Mesenchymal stem cell (in vitro differentiated cells and primary cell): ENCODE measurements around the gene UBXN7.

Experiments
- DNase-seq: peaks from one replicate; pipeline ENCODE4 v3.0.0-alpha.2; 2013
- H2AFZ ChIP-seq: one replicate; pipeline ENCODE4 v1.6.1; 2013; ENCODE audit warnings: low read depth, mild to moderate bottlenecking, control low read depth, inconsistent platforms, low read length, moderate library complexity
- H2AK5ac ChIP-seq: 2 replicates; pipeline ENCODE4 v1.6.1; 2013; ENCODE audit warnings: low read length, moderate library complexity, mild to moderate bottlenecking, inconsistent platforms; ENCODE audit not compliant: severe bottlenecking
- H2BK120ac ChIP-seq: one replicate; pipeline ENCODE4 v1.6.1; 2013; ENCODE audit warnings: low read depth, mild to moderate bottlenecking, inconsistent platforms, low read length, moderate library complexity
- H2BK12ac ChIP-seq, 2 experiments: one replicate each; pipeline ENCODE4 v1.6.1; 2013; ENCODE audit warnings: inconsistent platforms in 2 of 2, low read length in 2 of 2, mild to moderate bottlenecking in 2 of 2, moderate library complexity in 2 of 2, control low read depth in 1 of 2
- H2BK15ac ChIP-seq: one replicate; pipeline ENCODE4 v1.6.1; 2013; ENCODE audit warnings: mild to moderate bottlenecking, low read depth, inconsistent platforms; ENCODE audit not compliant: poor library complexity, severe bottlenecking
- H2BK5ac ChIP-seq: 2 replicates; pipeline ENCODE4 v1.6.1; 2013; ENCODE audit warnings: low read depth, mild to moderate bottlenecking, low read length, control low read depth, inconsistent platforms; ENCODE audit not compliant: poor library complexity, severe bottlenecking
- H3K14ac ChIP-seq, 2 experiments: one replicate each; pipeline ENCODE4 v1.6.1; 2013; ENCODE audit warnings: inconsistent platforms in 2 of 2, low read length in 2 of 2, control low read depth in 1 of 2, mild to moderate bottlenecking in 1 of 2, moderate library complexity in 1 of 2
- H3K18ac ChIP-seq, 2 experiments: one replicate each; pipeline ENCODE4 v1.6.1; 2013; ENCODE audit warnings: inconsistent platforms in 2 of 2, low read length in 2 of 2, control low read depth in 1 of 2, low read depth in 1 of 2, mild to moderate bottlenecking in 1 of 2
- H3K23ac ChIP-seq, 2 experiments: one replicate each; pipeline ENCODE4 v1.6.1; 2013; ENCODE audit warnings: inconsistent platforms in 2 of 2, low read length in 2 of 2, mild to moderate bottlenecking in 2 of 2, moderate library complexity in 2 of 2, control low read depth in 1 of 2
- H3K27ac ChIP-seq: 2 replicates; pipeline ENCODE4 v1.5.1; 2013; ENCODE audit warnings: mild to moderate bottlenecking, moderate library complexity, low read length, control low read depth, inconsistent platforms; ENCODE audit not compliant: poor library complexity, severe bottlenecking
- H3K27me3 ChIP-seq, 2 experiments: 2 replicates each; pipeline versions ENCODE4 v1.6.1 to v1.7.0; 2013; ENCODE audit warnings: low read length in 2 of 2, mild to moderate bottlenecking in 2 of 2, moderate library complexity in 2 of 2, control low read depth in 1 of 2, inconsistent platforms in 1 of 2; ENCODE audit not compliant: control insufficient read depth in 1 of 2, insufficient read depth in 1 of 2
- H3K36me3 ChIP-seq, 2 experiments: 2 replicates each; pipeline versions ENCODE4 v1.6.1 to v1.7.0; 2013; ENCODE audit warnings: low read length in 2 of 2, control low read depth in 1 of 2, inconsistent platforms in 1 of 2, low read depth in 1 of 2, mild to moderate bottlenecking in 1 of 2; ENCODE audit not compliant: insufficient read depth in 2 of 2, control insufficient read depth in 1 of 2
- H3K4ac ChIP-seq, 2 experiments: one replicate each; pipeline ENCODE4 v1.6.1; 2013; ENCODE audit warnings: inconsistent platforms in 2 of 2, low read length in 2 of 2, mild to moderate bottlenecking in 2 of 2, moderate library complexity in 2 of 2, control low read depth in 1 of 2, low read depth in 1 of 2
- H3K4me1 ChIP-seq: 2 replicates; pipeline ENCODE4 v1.6.1; 2013; ENCODE audit warnings: low read depth, low read length, control low read depth; ENCODE audit not compliant: control insufficient read depth, insufficient read depth
- H3K4me2 ChIP-seq: 2 replicates; pipeline ENCODE4 v1.6.1; 2013; ENCODE audit warnings: low read length, mild to moderate bottlenecking, inconsistent platforms; ENCODE audit not compliant: poor library complexity, severe bottlenecking
- H3K4me3 ChIP-seq, 2 experiments: 2 replicates each; pipeline versions ENCODE4 v1.5.1 to v1.7.0; 2013; ENCODE audit warnings: low read length in 2 of 2, mild to moderate bottlenecking in 2 of 2, control low read depth in 1 of 2, low read depth in 1 of 2; ENCODE audit not compliant: insufficient read depth in 1 of 2
- H3K79me1 ChIP-seq: replicated peaks from 2 replicates; pipeline ENCODE4 v1.6.1; 2013; ENCODE audit warnings: mild to moderate bottlenecking, control low read depth, low read length, inconsistent platforms; ENCODE audit not compliant: poor library complexity, severe bottlenecking
- H3K9ac ChIP-seq: 2 replicates; pipeline ENCODE4 v1.7.0; 2013; ENCODE audit warnings: mild to moderate bottlenecking, low read length, moderate library complexity
- H3K9me3 ChIP-seq: 2 replicates; pipeline ENCODE4 v1.7.0; 2013; ENCODE audit warnings: mild to moderate bottlenecking, low read length; ENCODE audit not compliant: control insufficient read depth
- H4K8ac ChIP-seq: one replicate; pipeline ENCODE4 v1.6.1; 2013; ENCODE audit warnings: inconsistent platforms, mild to moderate bottlenecking, low read length, moderate library complexity
- H4K91ac ChIP-seq: one replicate; pipeline ENCODE4 v1.6.1; 2013; ENCODE audit warnings: mild to moderate bottlenecking, low read length, inconsistent platforms
- WGBS: methylation state at CpG from one replicate; pipeline ENCODE4 v1.1.7; 2013; ENCODE audit warnings: mixed read lengths; 5-methylcytosine and 5-hydroxymethylcytosine counted together

Gene UBXN7

DNA sequence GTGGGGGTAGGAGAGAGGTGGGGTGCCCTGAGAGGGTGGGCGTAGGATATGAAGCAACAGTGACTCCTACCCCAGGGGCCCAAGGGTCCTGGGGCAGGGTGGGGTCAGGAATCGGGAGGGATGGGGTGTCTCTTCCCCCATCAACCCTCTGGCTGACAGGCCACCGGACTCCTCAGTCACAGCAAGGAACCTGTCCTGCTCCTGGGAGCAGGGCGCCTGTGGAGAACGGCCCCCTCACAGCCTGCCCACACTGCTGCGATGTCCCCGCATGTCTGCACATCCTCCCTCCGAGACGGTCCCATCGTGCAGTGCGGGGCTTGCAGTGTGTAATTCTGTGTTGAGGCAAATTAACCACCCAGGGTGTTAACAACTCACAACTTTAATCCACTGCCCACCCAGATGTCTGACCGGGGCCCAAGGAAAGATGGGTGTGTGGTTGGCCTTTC is 96.7 kb downstream of the UBXN7 start:
- no peak for DNase-seq
- H3K4ac ChIP-seq = no peak overlapping the region
- no peaks in the 10 kb centered on the region for H3K36me3 ChIP-seq
- H3K27me3 ChIP-seq = no peaks in the 10 kb centered on the region
- no peak overlapping the region for H2AFZ ChIP-seq
- no peak overlapping the region for H2BK5ac ChIP-seq
- H3K4me3 ChIP-seq = no peak overlapping the region
- no peak overlapping the region for H2AK5ac ChIP-seq
- H3K9me3 ChIP-seq = no peaks in the 10 kb centered on the region
- peak overlapping the region; percentile 83 for H4K91ac ChIP-seq
- peaks cover 17% of the 10 kb centered on the region for H3K4me1 ChIP-seq
- H3K27ac ChIP-seq = no peak overlapping the region
- H3K18ac ChIP-seq = peak overlapping the region; percentile 6 to 43
- H3K14ac ChIP-seq = peak overlapping the region in 1 of 2 experiments; percentile 22
- no peak overlapping the region for H2BK15ac ChIP-seq
- WGBS = 63% methylated on average over 4 of the region's 12 CpGs
- H3K23ac ChIP-seq = no peak overlapping the region
- H2BK12ac ChIP-seq = no peak overlapping the region
- no peak overlapping the region for H2BK120ac ChIP-seq
- no peaks in the 10 kb centered on the region for H3K79me1 ChIP-seq
- peak overlapping the region; percentile 64 for H4K8ac ChIP-seq
- no peak overlapping the region for H3K4me2 ChIP-seq
- H3K9ac ChIP-seq = no peak overlapping the region

GRCh38 chr3:196334982-196335381 is 97.2 kb downstream of the UBXN7 start:
- peak overlapping the region; percentile 19 for H2BK120ac ChIP-seq
- H3K4me3 ChIP-seq = no peak overlapping the region
- H2AFZ ChIP-seq = no peak overlapping the region
- no peak overlapping the region for H2BK5ac ChIP-seq
- no peaks in the 10 kb centered on the region for H3K36me3 ChIP-seq
- no peak overlapping the region for H4K8ac ChIP-seq
- DNase-seq = no peak
- H3K4ac ChIP-seq = no peak overlapping the region
- no peak overlapping the region for H4K91ac ChIP-seq
- H2BK15ac ChIP-seq = no peak overlapping the region
- H3K4me2 ChIP-seq = no peak overlapping the region
- H3K23ac ChIP-seq = no peak overlapping the region
- H3K14ac ChIP-seq = no peak overlapping the region
- no peaks in the 10 kb centered on the region for H3K9me3 ChIP-seq
- peaks cover 16% of the 10 kb centered on the region for H3K4me1 ChIP-seq
- H2BK12ac ChIP-seq = no peak overlapping the region
- 71% methylated on average over 1 of the region's 1 CpG for WGBS
- H2AK5ac ChIP-seq = no peak overlapping the region
- H3K27ac ChIP-seq = no peak overlapping the region
- H3K27me3 ChIP-seq = no peaks in the 10 kb centered on the region
- no peaks in the 10 kb centered on the region for H3K79me1 ChIP-seq
- H3K18ac ChIP-seq = no peak overlapping the region
- H3K9ac ChIP-seq = no peak overlapping the region

- H3K4me2 ChIP-seq = no peak overlapping the region
- H3K27ac ChIP-seq = no peak overlapping the region
- H3K4me1 ChIP-seq = peaks cover 3% of the 10 kb centered on the region
- H2BK15ac ChIP-seq = no peak overlapping the region
- H3K4ac ChIP-seq = no peak overlapping the region
- 97% methylated on average over 8 of the region's 8 CpGs for WGBS
- no peaks in the 10 kb centered on the region for H3K9me3 ChIP-seq
- no peak overlapping the region for H4K91ac ChIP-seq
- H3K9ac ChIP-seq = no peak overlapping the region
- H4K8ac ChIP-seq = no peak overlapping the region
- no peaks in the 10 kb centered on the region for H3K36me3 ChIP-seq
- no peak overlapping the region for H2AK5ac ChIP-seq
- no peak overlapping the region for H2AFZ ChIP-seq
- no peak overlapping the region for H3K18ac ChIP-seq
- no peak overlapping the region for H2BK120ac ChIP-seq
- H3K79me1 ChIP-seq = no peaks in the 10 kb centered on the region
- H3K27me3 ChIP-seq = no peaks in the 10 kb centered on the region
- no peak overlapping the region for H2BK12ac ChIP-seq
- no peak overlapping the region for H3K23ac ChIP-seq
- no peak overlapping the region for H3K14ac ChIP-seq
- no peak for DNase-seq
- no peak overlapping the region for H3K4me3 ChIP-seq
- H2BK5ac ChIP-seq = no peak overlapping the region
Measured at GRCh38 chr3:196332168-196332567, 100.1 kb downstream of the UBXN7 start.

GRCh38 chr3:196327405-196327804 is 104.8 kb downstream of the UBXN7 start:
- H3K18ac ChIP-seq = no peak overlapping the region
- H3K27ac ChIP-seq = no peak overlapping the region
- H2AFZ ChIP-seq = no peak overlapping the region
- no peak overlapping the region for H3K4me2 ChIP-seq
- no peak overlapping the region for H4K91ac ChIP-seq
- no peak overlapping the region for H2BK12ac ChIP-seq
- DNase-seq = no peak
- no peak overlapping the region for H3K9ac ChIP-seq
- no peak overlapping the region for H2BK15ac ChIP-seq
- no peak overlapping the region for H2AK5ac ChIP-seq
- no peak overlapping the region for H3K4ac ChIP-seq
- no peak overlapping the region for H3K4me3 ChIP-seq
- no peaks in the 10 kb centered on the region for H3K9me3 ChIP-seq
- no peak overlapping the region for H3K23ac ChIP-seq
- no peak overlapping the region for H2BK5ac ChIP-seq
- no peak overlapping the region for H2BK120ac ChIP-seq
- 70% methylated on average over 6 of the region's 6 CpGs for WGBS
- H4K8ac ChIP-seq = no peak overlapping the region
- H3K36me3 ChIP-seq = peaks cover 0 to 3% of the 10 kb centered on the region in 2 experiments
- no peaks in the 10 kb centered on the region for H3K27me3 ChIP-seq
- H3K79me1 ChIP-seq = no peaks in the 10 kb centered on the region
- peaks cover 3% of the 10 kb centered on the region for H3K4me1 ChIP-seq
- H3K14ac ChIP-seq = peak overlapping the region in 1 of 2 experiments; percentile 55
